Tongue (tissue), 3 donors: Measurements from ENCODE around the gene SPRR5. TPM values are rescaled to one million over a fixed set of nuclear protein-coding genes. Genes with fewer than 3 reads are reported as not detected.

Experiments
- DNase-seq: peaks from one replicate; pipeline ENCODE4 v3.0.0-alpha.2; 2015
- small RNA-seq: library from RNA; depleted of rRNA; stranded (forward); fragments of <200 nt; gene quantifications from one replicate; pipeline ENCODE3, GENCODE V24; 2014; ENCODE audit warnings: low replicate concordance
- total RNA-seq: library from RNA; depleted of rRNA; stranded (reverse); fragments of >200 nt; gene quantifications from one replicate; pipeline ENCODE4 v1.2.3, GENCODE V29; 2014

SPRR5 gene
- total RNA-seq, 1 donor from 2014 or later, result not detected

DNA sequence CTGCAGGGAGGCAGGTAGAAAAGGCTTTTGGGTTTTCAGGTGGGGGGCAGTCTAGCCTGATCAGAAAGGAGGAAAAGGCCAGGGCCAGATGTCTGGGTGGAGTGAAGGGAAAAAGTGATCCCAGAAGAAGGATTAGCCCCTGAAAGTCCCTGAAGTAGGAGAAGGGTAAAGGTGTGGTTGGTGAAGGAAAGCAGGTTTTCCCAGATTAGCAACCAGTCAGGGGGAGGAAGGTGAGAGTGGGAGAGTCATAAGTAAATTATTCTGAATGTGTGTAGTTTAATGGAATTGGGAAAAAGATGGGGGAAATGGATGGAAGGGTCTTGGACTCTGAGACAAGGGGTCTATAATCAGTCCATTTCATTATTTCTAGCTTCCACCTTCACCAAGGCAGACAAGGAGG lies 36.2 kb downstream of the SPRR5 start:
- no peak for DNase-seq

DNA sequence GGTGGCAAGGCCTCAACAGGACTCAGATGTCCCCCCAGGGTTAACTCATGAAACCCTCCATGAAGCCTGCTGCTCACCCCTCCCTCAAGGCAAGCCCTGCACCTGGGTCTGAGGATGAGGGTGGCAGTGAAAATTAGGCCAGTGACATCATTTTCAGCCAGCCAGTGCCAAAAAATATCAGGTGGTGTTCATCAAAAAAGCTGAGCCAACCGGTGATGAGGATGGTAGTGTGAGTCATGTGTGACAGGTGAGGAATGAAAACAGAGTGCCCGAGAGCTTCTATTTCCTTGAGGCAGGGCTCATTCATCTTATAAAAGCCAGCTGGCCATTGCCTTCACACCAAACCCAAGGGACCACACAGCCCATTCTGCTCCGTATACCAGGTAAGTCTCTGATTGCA lies 36.7 kb downstream of the SPRR5 start, which contains the start of gene SPRR1A:
SPRR1A (plus strand) TSS at position 339 of the 400 bp plus-strand sequence. CDS start 1,150 bp downstream, outside the sequence.
- DNase-seq, result no peak

DNA sequence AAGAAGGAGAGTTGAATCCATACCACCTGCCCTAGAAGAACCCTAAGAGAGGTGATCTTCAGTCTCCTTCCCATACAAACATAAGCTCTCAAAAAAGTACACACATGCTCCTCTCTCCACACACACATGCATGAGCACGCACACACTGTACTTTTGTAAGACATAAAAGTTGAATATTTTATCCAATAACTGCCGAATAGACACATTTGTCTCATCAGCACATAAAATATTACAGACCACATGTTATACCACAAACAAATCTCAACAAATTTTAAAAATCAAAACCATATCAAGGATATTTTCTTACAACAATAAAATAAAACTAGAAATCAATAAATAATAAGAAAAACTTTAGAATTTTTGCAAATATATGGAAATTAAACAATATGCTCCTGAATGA lies 39.6 kb downstream of the SPRR5 start:
- DNase-seq, result no peak

GRCh38 chr1:152993186-152993585 lies 46.2 kb downstream of the SPRR5 start:
- no peak for DNase-seq

DNA sequence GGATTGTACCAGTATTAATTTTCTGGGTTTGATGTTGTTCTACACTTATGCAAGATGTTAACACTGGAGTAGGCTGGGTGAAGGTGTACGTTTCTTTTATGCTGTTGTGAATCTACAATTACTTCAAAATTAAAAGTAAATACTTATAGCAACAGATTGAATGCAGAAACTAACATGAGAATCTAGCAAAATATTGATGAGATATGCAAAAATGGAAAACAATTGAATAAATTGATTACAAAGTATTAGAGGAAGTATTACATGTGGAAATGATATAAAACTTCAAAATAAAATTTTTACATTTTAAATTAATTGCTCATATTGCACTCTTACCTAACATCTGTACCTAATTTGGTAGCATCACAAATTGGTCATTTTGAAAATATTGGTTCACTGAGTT lies 48.8 kb downstream of the SPRR5 start:
- DNase-seq, result no peak

GRCh38 chr1:152996633-152997400 lies 49.8 kb downstream of the SPRR5 start:
- peak; percentile 19 for DNase-seq

- DNase-seq, result no peak
These were observed 50.9 kb downstream of the SPRR5 start for GRCh38 chr1:152997901-152998300.

- DNase-seq, result no peak
These were observed 51.5 kb downstream of the SPRR5 start for GRCh38 chr1:152998476-152998875.

Small RNAs within 50 kb of the gene (small RNA-seq; reads per million reads assigned to genes)
- not detected for gene SPRR1A

Other genes with a start within 250 kb of the SPRR5 start
- gene LCE2A, start 248.9 kb upstream of the SPRR5 start, total RNA-seq, result not detected
- not detected for gene LCE4A, start 239.0 kb upstream of the SPRR5 start, total RNA-seq
- gene KPRP, start 189.2 kb upstream of the SPRR5 start, total RNA-seq, result 0.21 TPM
- not detected for gene LCE1F, start 172.1 kb upstream of the SPRR5 start, total RNA-seq
- gene LCE1E, start 160.9 kb upstream of the SPRR5 start, total RNA-seq, result not detected
- not detected for gene LCE1D, start 150.5 kb upstream of the SPRR5 start, total RNA-seq
- gene LCE1C, start 140.6 kb upstream of the SPRR5 start, total RNA-seq, result not detected
- not detected for gene LCE1B, start 135.2 kb upstream of the SPRR5 start, total RNA-seq
- gene LCE1A, start 119.7 kb upstream of the SPRR5 start, total RNA-seq, result not detected
- gene LCE6A, start 104.3 kb upstream of the SPRR5 start, total RNA-seq, result not detected
- not detected for gene LCE7A, start 87.2 kb upstream of the SPRR5 start, total RNA-seq
- gene SMCP, start 68.9 kb upstream of the SPRR5 start, total RNA-seq, result not detected
- 7.7 TPM for gene IVL, start 38.7 kb upstream of the SPRR5 start, total RNA-seq
- not detected for gene SPRR4, start 23.4 kb downstream of the SPRR5 start, total RNA-seq
- not detected for gene SPRR1A, start 36.9 kb downstream of the SPRR5 start, total RNA-seq
- gene SPRR3, start 54.5 kb downstream of the SPRR5 start, total RNA-seq, result 58.0 TPM
- gene SPRR1B, start 84.0 kb downstream of the SPRR5 start, total RNA-seq, result 1.3 TPM
- not detected for gene SPRR2D, start 93.9 kb downstream of the SPRR5 start, total RNA-seq
- 3.1 TPM for gene SPRR2A, start 110.3 kb downstream of the SPRR5 start, total RNA-seq
- gene SPRR2B, start 124.4 kb downstream of the SPRR5 start, total RNA-seq, result not detected
- not detected for gene SPRR2E, start 147.3 kb downstream of the SPRR5 start, total RNA-seq
- not detected for gene SPRR2F, start 166.3 kb downstream of the SPRR5 start, total RNA-seq
- gene SPRR2G, start 203.7 kb downstream of the SPRR5 start, total RNA-seq, result not detected